Tibial nerve (tissue), 4 donors: Measurements from ENCODE around the gene ROS1.

Experiments
- EP300 ChIP-seq, 2 donors: sonication (generic); formaldehyde crosslinking; IDR thresholded peaks; one replicate each; pipeline ENCODE4 v1.6.1; 2017; ENCODE audit warnings: antibody characterized with exemption in 2 of 2, mild to moderate bottlenecking in 1 of 2
- POLR2A ChIP-seq, 2 donors: fragments of 450-650 bp; IDR thresholded peaks; one replicate each; pipeline ENCODE4 v1.6.1; 2017; ENCODE audit warnings: antibody characterized with exemption in 2 of 2, mild to moderate bottlenecking in 2 of 2, moderate library complexity in 2 of 2
- TF ChIP-seq, protein P1 (sequence below), 5 experiments: fragments of 200-600 bp in 3 of 5; fragments of 450-650 bp in 2 of 5; sonication (generic) in 3 of 5; IDR thresholded peaks; one replicate each; pipeline ENCODE4 v1.5.1; 2016 to 2019; ENCODE audit warnings: antibody characterized with exemption in 5 of 5, mild to moderate bottlenecking in 3 of 5, moderate library complexity in 2 of 5

DNA sequence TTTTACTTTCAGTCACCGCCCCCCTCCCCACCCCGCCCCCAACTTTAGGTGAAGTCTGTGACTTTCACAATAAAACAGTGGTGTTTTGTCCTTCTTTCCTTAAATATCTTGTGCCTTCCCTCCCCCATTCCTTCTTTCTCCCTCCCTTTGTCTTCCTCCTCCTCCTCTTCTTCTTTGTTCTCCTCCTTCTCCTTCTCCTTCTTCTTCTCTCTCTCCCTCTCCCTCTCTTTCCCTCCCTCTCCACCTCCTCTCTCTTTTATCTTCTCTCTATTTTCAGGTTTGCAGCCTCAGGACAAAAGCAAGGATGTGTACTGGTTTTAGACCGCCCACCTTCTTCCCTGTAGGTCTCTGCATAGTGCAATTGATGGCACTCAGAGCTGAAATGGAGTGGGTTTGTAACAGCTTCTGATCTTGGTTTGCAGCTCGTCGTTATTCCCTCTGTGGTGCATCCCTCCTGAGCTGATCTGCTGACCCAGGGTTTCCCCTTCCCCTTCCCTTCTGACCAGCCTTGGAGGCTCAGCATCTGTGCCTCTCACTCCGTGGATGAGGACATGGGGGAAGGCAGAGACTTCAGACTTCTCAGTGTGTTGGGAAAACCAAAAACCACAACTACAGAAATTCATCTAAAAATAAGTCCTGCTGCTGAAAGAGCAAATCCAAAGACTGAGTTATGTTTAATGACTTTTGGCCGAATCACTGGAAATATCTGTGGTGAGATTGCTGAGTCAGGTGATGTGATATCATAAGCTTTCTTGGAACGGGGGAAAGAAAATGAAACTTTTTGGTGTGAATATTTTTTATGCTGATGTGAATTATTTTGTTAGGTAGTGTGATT is 153.5 kb downstream of the ROS1 start:
- no peak for TF ChIP-seq EP300 (IDR thresholded peaks at IDR 0.05)
- TF ChIP-seq POLR2A (IDR thresholded peaks at IDR 0.05): no peak
- TF ChIP-seq, protein P1, sequence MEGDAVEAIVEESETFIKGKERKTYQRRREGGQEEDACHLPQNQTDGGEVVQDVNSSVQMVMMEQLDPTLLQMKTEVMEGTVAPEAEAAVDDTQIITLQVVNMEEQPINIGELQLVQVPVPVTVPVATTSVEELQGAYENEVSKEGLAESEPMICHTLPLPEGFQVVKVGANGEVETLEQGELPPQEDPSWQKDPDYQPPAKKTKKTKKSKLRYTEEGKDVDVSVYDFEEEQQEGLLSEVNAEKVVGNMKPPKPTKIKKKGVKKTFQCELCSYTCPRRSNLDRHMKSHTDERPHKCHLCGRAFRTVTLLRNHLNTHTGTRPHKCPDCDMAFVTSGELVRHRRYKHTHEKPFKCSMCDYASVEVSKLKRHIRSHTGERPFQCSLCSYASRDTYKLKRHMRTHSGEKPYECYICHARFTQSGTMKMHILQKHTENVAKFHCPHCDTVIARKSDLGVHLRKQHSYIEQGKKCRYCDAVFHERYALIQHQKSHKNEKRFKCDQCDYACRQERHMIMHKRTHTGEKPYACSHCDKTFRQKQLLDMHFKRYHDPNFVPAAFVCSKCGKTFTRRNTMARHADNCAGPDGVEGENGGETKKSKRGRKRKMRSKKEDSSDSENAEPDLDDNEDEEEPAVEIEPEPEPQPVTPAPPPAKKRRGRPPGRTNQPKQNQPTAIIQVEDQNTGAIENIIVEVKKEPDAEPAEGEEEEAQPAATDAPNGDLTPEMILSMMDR (IDR thresholded peaks at IDR 0.05): no peak
